WTC11 (cell line): ENCODE data around the gene LRRC32. TPM values are rescaled to one million over a fixed set of nuclear protein-coding genes. Genes with fewer than 3 reads are reported as not detected.

Experiments used
- ATAC-seq: fragments of 200-7000 bp; cut with Tn5 transposase; 2 replicates; pipeline ENCODE4 v1.10.0; 2021; ENCODE audit warnings: mild to moderate bottlenecking, moderate library complexity
- CTCF ChIA-PET: fragments of 300-600 bp; sonication (Branson Sonifier 250); formaldehyde crosslinking; loops from one replicate; lab custom pipeline; 2021; ENCODE audit warnings: antibody characterized with exemption; lab: Charles Lee
- POLR2A ChIA-PET: fragments of 350-600 bp; sonication (Branson Sonifier 250); formaldehyde crosslinking; loops from one replicate; lab custom pipeline; 2021; ENCODE audit warnings: antibody characterized with exemption; lab: Charles Lee
- DNase-seq: peaks from one replicate; pipeline ENCODE4 v3.0.0; 2021; ENCODE audit warnings: low spot score
- H3K27ac Mint-ChIP-seq: 2 replicates; pipeline ENCODE4 v1.8.0; 2021; ENCODE audit warnings: mixed read lengths
- H3K27me3 Mint-ChIP-seq: 2 replicates; pipeline ENCODE4 v1.8.0; 2021; ENCODE audit warnings: low read depth, mild to moderate bottlenecking, moderate library complexity, mixed read lengths
- H3K36me3 Mint-ChIP-seq: 2 replicates; pipeline ENCODE4 v1.8.0; 2021; ENCODE audit warnings: mixed read lengths
- H3K4me1 Mint-ChIP-seq: 2 replicates; pipeline ENCODE4 v1.8.0; 2022; ENCODE audit warnings: mixed read lengths
- H3K4me3 Mint-ChIP-seq: 2 replicates; pipeline ENCODE4 v1.8.0; 2021; ENCODE audit warnings: mild to moderate bottlenecking, moderate library complexity, mixed read lengths
- H3K9me3 Mint-ChIP-seq: 2 replicates; pipeline ENCODE4 v1.8.0; 2021; ENCODE audit warnings: mixed read lengths
- EMX1 ChIP-seq: fragments of 250-450 bp; sonication (Bioruptor Pico); IDR thresholded peaks from 2 replicates; pipeline ENCODE4 v1.8.0; 2021; ENCODE audit warnings: mild to moderate bottlenecking
- FOXK1 ChIP-seq: sonication (generic); formaldehyde crosslinking; IDR thresholded peaks from 2 replicates; pipeline ENCODE4 v1.8.0; 2022; ENCODE audit warnings: mild to moderate bottlenecking, moderate library complexity, missing genetic modification reagents
- GABPB1 ChIP-seq: sonication (generic); formaldehyde crosslinking; IDR thresholded peaks from 2 replicates; pipeline ENCODE4 v1.8.1; 2023; ENCODE audit warnings: mild to moderate bottlenecking, missing genetic modification reagents
- JUN ChIP-seq: sonication (generic); formaldehyde crosslinking; IDR thresholded peaks from 2 replicates; pipeline ENCODE4 v1.8.0; 2023; ENCODE audit warnings: mild to moderate bottlenecking, missing genetic modification reagents
- NR2C2 ChIP-seq: sonication (generic); formaldehyde crosslinking; IDR thresholded peaks from 2 replicates; pipeline ENCODE4 v1.8.0; 2022; ENCODE audit warnings: mild to moderate bottlenecking, missing genetic modification reagents
- SMAD4 ChIP-seq: sonication (generic); formaldehyde crosslinking; IDR thresholded peaks from 2 replicates; pipeline ENCODE4 v1.8.0; 2022; ENCODE audit warnings: mild to moderate bottlenecking, missing genetic modification reagents
- SP1 ChIP-seq: sonication (generic); formaldehyde crosslinking; conservative IDR thresholded peaks from 2 replicates; pipeline ENCODE4 v1.8.1; 2022; ENCODE audit warnings: missing genetic modification reagents
- ZNF138 ChIP-seq: sonication (generic); formaldehyde crosslinking; conservative IDR thresholded peaks from 2 replicates; pipeline ENCODE4 v1.8.1; 2022; ENCODE audit warnings: mild to moderate bottlenecking, moderate library complexity, missing genetic modification reagents
- ZNF263 ChIP-seq: sonication (generic); formaldehyde crosslinking; IDR thresholded peaks from 2 replicates; pipeline ENCODE4 v1.8.1; 2022; ENCODE audit warnings: low read depth, mild to moderate bottlenecking, moderate library complexity, missing genetic modification reagents
- ZNF416 ChIP-seq: fragments of 250-450 bp; sonication (Bioruptor Pico); IDR thresholded peaks from 2 replicates; pipeline ENCODE4 v1.9.0; 2021; ENCODE audit warnings: mild to moderate bottlenecking, inconsistent platforms
- total RNA-seq: library from RNA; stranded (reverse); gene quantifications from 3 replicates; pipeline ENCODE4 v1.2.3, GENCODE V29; 2021
- TF ChIP-seq, protein P1 (sequence below): sonication (generic); formaldehyde crosslinking; IDR thresholded peaks from 2 replicates; pipeline ENCODE4 v1.8.1; 2023; ENCODE audit warnings: mild to moderate bottlenecking, missing genetic modification reagents, borderline replicate concordance
- TF ChIP-seq, protein P2 (sequence below): sonication (generic); formaldehyde crosslinking; IDR thresholded peaks from 2 replicates; pipeline ENCODE4 v1.8.0; 2022; ENCODE audit warnings: mild to moderate bottlenecking, missing genetic modification reagents
- TF ChIP-seq, protein P3 (sequence below): fragments of 250-450 bp; sonication (Bioruptor Pico); IDR thresholded peaks from 2 replicates; pipeline ENCODE4 v1.9.0; 2021; ENCODE audit warnings: moderate library complexity, mild to moderate bottlenecking, inconsistent platforms, borderline replicate concordance
- TF ChIP-seq, protein P4 (sequence below): sonication (generic); formaldehyde crosslinking; IDR thresholded peaks from 2 replicates; pipeline ENCODE4 v1.8.0; 2023; ENCODE audit warnings: missing genetic modification reagents, mild to moderate bottlenecking, borderline replicate concordance
- TF ChIP-seq, protein P5 (sequence below): fragments of 250-450 bp; sonication (Bioruptor Pico); IDR thresholded peaks from 2 replicates; pipeline ENCODE4 v1.9.0; 2021; ENCODE audit warnings: mild to moderate bottlenecking
- TF ChIP-seq, protein P6 (sequence below): sonication (generic); formaldehyde crosslinking; IDR thresholded peaks from 2 replicates; pipeline ENCODE4 v1.8.1; 2023; ENCODE audit warnings: mild to moderate bottlenecking, missing genetic modification reagents, moderate library complexity
- TF ChIP-seq, protein P7 (sequence below): sonication (generic); formaldehyde crosslinking; IDR thresholded peaks from 2 replicates; pipeline ENCODE4 v1.8.1; 2023; ENCODE audit warnings: mild to moderate bottlenecking, missing genetic modification reagents, moderate library complexity
- TF ChIP-seq, protein P8 (sequence below): sonication (generic); formaldehyde crosslinking; IDR thresholded peaks from 2 replicates; pipeline ENCODE4 v1.8.1; 2022; ENCODE audit warnings: low read depth, mild to moderate bottlenecking, moderate library complexity, missing genetic modification reagents, borderline replicate concordance

LRRC32 gene
- total RNA-seq, 1 experiment from 2014 or later = 0.74 TPM

DNA sequence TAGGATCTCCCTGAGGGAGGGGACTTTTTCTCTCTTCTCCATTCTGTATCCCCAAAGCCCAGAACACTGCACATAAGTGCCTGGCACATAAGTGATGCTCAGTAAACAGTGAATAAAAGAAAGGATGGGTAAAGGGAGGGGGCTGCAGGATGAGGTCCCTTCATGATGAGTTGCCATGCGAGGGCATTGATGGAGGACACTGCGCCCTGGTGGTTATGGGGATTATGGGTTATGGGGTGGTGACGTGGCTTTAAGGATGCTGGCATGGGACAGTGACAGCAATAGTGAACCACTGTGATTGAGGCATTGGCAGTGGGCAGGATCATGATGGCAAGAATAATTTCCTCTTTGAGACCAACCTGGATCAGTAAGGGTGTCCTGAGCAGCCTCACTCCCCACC lies 43.9 kb upstream of the LRRC32 start (continued):
- TF ChIP-seq, protein P1, sequence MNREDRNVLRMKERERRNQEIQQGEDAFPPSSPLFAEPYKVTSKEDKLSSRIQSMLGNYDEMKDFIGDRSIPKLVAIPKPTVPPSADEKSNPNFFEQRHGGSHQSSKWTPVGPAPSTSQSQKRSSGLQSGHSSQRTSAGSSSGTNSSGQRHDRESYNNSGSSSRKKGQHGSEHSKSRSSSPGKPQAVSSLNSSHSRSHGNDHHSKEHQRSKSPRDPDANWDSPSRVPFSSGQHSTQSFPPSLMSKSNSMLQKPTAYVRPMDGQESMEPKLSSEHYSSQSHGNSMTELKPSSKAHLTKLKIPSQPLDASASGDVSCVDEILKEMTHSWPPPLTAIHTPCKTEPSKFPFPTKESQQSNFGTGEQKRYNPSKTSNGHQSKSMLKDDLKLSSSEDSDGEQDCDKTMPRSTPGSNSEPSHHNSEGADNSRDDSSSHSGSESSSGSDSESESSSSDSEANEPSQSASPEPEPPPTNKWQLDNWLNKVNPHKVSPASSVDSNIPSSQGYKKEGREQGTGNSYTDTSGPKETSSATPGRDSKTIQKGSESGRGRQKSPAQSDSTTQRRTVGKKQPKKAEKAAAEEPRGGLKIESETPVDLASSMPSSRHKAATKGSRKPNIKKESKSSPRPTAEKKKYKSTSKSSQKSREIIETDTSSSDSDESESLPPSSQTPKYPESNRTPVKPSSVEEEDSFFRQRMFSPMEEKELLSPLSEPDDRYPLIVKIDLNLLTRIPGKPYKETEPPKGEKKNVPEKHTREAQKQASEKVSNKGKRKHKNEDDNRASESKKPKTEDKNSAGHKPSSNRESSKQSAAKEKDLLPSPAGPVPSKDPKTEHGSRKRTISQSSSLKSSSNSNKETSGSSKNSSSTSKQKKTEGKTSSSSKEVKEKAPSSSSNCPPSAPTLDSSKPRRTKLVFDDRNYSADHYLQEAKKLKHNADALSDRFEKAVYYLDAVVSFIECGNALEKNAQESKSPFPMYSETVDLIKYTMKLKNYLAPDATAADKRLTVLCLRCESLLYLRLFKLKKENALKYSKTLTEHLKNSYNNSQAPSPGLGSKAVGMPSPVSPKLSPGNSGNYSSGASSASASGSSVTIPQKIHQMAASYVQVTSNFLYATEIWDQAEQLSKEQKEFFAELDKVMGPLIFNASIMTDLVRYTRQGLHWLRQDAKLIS = no peak
- TF ChIP-seq JUN (CRISPR knock-in tag) (no peak), NR2C2 (CRISPR knock-in tag) (no peak), ZNF263 (CRISPR knock-in tag) (no peak), SP1 (CRISPR knock-in tag) (no peak), ZNF416 (CRISPR knock-in tag) (no peak), SMAD4 (no peak), EMX1 (no peak)
- TF ChIP-seq, protein P2, sequence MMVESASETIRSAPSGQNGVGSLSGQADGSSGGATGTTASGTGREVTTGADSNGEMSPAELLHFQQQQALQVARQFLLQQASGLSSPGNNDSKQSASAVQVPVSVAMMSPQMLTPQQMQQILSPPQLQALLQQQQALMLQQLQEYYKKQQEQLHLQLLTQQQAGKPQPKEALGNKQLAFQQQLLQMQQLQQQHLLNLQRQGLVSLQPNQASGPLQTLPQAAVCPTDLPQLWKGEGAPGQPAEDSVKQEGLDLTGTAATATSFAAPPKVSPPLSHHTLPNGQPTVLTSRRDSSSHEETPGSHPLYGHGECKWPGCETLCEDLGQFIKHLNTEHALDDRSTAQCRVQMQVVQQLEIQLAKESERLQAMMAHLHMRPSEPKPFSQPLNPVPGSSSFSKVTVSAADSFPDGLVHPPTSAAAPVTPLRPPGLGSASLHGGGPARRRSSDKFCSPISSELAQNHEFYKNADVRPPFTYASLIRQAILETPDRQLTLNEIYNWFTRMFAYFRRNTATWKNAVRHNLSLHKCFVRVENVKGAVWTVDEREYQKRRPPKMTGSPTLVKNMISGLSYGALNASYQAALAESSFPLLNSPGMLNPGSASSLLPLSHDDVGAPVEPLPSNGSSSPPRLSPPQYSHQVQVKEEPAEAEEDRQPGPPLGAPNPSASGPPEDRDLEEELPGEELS (CRISPR knock-in tag) = no peak
- TF ChIP-seq, protein P3, sequence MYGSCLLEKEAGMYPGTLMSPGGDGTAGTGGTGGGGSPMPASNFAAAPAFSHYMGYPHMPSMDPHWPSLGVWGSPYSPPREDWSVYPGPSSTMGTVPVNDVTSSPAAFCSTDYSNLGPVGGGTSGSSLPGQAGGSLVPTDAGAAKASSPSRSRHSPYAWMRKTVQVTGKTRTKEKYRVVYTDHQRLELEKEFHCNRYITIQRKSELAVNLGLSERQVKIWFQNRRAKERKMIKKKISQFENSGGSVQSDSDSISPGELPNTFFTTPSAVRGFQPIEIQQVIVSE (CRISPR knock-in tag) = no peak

DNA sequence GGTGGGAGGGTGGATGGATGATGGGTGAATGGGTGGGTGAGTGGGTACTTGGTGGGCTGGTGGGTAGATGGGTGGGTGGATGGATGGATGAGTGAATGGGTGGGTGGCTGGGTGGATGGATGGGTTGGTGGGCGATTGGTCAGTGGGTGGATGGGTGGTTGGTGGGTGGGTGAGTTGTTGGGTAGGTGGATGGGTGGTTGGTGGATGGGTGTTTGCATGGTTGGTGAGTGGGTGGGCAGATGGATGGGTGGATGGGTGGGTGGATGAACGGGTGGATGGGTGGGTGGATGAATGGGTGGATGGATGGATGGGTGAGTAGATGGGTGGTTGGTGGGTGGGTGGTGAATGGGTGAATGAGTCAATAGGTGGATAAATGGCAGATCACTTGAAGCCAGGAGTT lies 43.0 kb upstream of the LRRC32 start:
- Mint-ChIP-seq H3K27me3 (no peaks in the 10 kb centered on the region), H3K4me1 (no peaks in the 10 kb centered on the region), H3K27ac (no peak overlapping the region), H3K9me3 (no peaks in the 10 kb centered on the region), H3K36me3 (no peaks in the 10 kb centered on the region), H3K4me3 (no peak overlapping the region)
- ChIA-PET CTCF (no interaction called here), POLR2A (no interaction called here)
- DNase-seq (no peak), ATAC-seq (no peak)
- TF ChIP-seq ZNF138 (no peak), GABPB1 (CRISPR knock-in tag) (no peak)
- TF ChIP-seq, protein P4, sequence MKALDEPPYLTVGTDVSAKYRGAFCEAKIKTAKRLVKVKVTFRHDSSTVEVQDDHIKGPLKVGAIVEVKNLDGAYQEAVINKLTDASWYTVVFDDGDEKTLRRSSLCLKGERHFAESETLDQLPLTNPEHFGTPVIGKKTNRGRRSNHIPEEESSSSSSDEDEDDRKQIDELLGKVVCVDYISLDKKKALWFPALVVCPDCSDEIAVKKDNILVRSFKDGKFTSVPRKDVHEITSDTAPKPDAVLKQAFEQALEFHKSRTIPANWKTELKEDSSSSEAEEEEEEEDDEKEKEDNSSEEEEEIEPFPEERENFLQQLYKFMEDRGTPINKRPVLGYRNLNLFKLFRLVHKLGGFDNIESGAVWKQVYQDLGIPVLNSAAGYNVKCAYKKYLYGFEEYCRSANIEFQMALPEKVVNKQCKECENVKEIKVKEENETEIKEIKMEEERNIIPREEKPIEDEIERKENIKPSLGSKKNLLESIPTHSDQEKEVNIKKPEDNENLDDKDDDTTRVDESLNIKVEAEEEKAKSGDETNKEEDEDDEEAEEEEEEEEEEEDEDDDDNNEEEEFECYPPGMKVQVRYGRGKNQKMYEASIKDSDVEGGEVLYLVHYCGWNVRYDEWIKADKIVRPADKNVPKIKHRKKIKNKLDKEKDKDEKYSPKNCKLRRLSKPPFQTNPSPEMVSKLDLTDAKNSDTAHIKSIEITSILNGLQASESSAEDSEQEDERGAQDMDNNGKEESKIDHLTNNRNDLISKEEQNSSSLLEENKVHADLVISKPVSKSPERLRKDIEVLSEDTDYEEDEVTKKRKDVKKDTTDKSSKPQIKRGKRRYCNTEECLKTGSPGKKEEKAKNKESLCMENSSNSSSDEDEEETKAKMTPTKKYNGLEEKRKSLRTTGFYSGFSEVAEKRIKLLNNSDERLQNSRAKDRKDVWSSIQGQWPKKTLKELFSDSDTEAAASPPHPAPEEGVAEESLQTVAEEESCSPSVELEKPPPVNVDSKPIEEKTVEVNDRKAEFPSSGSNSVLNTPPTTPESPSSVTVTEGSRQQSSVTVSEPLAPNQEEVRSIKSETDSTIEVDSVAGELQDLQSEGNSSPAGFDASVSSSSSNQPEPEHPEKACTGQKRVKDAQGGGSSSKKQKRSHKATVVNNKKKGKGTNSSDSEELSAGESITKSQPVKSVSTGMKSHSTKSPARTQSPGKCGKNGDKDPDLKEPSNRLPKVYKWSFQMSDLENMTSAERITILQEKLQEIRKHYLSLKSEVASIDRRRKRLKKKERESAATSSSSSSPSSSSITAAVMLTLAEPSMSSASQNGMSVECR (CRISPR knock-in tag) = no peak

DNA sequence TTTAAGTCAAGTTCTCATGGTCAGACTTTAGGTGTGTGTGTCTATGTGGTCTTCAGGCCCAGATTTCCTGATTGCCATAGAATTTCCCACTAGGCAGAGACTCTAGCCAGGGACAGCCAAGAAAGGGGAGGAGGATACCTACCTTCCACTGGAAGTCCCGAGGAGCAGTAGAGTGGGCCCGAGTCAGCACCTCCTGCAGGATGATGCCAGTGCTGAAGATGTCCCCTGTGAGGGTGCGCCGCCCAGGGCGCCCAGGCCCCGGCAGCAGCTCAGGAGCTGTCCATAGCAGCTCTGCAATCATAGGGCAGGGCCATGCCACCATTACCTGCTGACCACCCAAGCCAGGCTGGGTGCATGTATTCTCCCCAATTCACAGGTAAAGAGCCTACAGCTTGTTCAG lies 41.6 kb upstream of the LRRC32 start:
- DNase-seq = no peak
- CTCF ChIA-PET = no interaction called here
- Mint-ChIP-seq H3K9me3 (no peaks in the 10 kb centered on the region), H3K27ac (no peak overlapping the region), H3K4me3 (no peak overlapping the region), H3K27me3 (no peaks in the 10 kb centered on the region), H3K4me1 (no peaks in the 10 kb centered on the region), H3K36me3 (no peaks in the 10 kb centered on the region)
- ATAC-seq = no peak
- POLR2A ChIA-PET = no interaction called here
- no peak for TF ChIP-seq FOXK1
- TF ChIP-seq, protein P5, sequence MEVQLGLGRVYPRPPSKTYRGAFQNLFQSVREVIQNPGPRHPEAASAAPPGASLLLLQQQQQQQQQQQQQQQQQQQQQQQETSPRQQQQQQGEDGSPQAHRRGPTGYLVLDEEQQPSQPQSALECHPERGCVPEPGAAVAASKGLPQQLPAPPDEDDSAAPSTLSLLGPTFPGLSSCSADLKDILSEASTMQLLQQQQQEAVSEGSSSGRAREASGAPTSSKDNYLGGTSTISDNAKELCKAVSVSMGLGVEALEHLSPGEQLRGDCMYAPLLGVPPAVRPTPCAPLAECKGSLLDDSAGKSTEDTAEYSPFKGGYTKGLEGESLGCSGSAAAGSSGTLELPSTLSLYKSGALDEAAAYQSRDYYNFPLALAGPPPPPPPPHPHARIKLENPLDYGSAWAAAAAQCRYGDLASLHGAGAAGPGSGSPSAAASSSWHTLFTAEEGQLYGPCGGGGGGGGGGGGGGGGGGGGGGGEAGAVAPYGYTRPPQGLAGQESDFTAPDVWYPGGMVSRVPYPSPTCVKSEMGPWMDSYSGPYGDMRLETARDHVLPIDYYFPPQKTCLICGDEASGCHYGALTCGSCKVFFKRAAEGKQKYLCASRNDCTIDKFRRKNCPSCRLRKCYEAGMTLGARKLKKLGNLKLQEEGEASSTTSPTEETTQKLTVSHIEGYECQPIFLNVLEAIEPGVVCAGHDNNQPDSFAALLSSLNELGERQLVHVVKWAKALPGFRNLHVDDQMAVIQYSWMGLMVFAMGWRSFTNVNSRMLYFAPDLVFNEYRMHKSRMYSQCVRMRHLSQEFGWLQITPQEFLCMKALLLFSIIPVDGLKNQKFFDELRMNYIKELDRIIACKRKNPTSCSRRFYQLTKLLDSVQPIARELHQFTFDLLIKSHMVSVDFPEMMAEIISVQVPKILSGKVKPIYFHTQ (CRISPR knock-in tag) = no peak
- TF ChIP-seq, protein P6, sequence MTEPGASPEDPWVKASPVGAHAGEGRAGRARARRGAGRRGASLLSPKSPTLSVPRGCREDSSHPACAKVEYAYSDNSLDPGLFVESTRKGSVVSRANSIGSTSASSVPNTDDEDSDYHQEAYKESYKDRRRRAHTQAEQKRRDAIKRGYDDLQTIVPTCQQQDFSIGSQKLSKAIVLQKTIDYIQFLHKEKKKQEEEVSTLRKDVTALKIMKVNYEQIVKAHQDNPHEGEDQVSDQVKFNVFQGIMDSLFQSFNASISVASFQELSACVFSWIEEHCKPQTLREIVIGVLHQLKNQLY = no peak
- TF ChIP-seq, protein P7, sequence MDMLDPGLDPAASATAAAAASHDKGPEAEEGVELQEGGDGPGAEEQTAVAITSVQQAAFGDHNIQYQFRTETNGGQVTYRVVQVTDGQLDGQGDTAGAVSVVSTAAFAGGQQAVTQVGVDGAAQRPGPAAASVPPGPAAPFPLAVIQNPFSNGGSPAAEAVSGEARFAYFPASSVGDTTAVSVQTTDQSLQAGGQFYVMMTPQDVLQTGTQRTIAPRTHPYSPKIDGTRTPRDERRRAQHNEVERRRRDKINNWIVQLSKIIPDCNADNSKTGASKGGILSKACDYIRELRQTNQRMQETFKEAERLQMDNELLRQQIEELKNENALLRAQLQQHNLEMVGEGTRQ (CRISPR knock-in tag) = no peak
- TF ChIP-seq, protein P8, sequence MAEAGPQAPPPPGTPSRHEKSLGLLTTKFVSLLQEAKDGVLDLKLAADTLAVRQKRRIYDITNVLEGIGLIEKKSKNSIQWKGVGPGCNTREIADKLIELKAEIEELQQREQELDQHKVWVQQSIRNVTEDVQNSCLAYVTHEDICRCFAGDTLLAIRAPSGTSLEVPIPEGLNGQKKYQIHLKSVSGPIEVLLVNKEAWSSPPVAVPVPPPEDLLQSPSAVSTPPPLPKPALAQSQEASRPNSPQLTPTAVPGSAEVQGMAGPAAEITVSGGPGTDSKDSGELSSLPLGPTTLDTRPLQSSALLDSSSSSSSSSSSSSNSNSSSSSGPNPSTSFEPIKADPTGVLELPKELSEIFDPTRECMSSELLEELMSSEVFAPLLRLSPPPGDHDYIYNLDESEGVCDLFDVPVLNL (CRISPR knock-in tag) = no peak
